ENCODE data around the gene SDF2L1. TPM values are rescaled to one million over a fixed set of nuclear protein-coding genes. Genes with fewer than 3 reads are reported as not detected.

The SDF2L1 gene
- total and polyA plus RNA-seq, 9 of the 15 experiments (the other 6 are each of a cell fraction or from before 2014, with no cell fraction given), result 15.1 to 989 (median 124) TPM

DNA sequence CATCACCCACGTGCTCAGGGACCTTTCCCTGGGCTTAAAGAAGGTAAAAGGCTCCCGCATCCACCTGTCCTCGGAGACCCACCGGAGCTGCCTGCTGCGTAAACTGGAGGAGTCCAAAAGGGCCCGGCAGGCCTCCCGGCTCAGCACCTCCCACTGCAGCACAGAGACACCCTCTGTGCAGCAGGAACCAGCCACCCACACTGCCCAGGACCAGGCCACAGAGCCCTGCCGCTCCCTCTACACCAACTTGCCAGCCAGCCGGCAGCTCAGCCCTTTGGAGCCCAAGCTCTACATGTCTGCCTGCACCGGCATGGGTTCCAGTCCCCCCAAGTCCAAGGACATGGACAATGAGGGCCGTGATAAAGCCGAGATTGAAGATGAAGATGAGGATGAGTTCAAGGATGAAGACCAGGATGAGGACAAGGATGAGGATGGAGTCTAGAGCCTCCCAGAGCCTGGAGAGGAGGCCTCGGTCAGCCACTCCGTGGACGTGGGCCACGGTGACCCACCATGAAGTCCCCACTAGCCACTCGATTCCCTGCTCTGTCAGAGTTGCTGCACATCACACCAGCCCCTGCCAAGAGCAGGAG is 5.4 kb upstream of the SDF2L1 start:
- peaks cover 31 to 75% of the 10 kb centered on the region in 2 experiments for H3K4me1 ChIP-seq (replicated peaks in 1 of 2; ENCODE audit: control insufficient read depth in 2 of 2, insufficient read depth in 2 of 2, low read length in 2 of 2)
- H4K20me1 ChIP-seq (replicated peaks; ENCODE audit: control insufficient read depth, insufficient read depth, low read length), result no peaks in the 10 kb centered on the region
- H3K9me3 ChIP-seq (replicated peaks; ENCODE audit: control insufficient read depth, insufficient read depth, low read depth, low read length), result no peaks in the 10 kb centered on the region
- no peak overlapping the region for H3K4me3 ChIP-seq
- FAIRE-seq (no peak), DNase-seq (ENCODE audit: extremely low read depth in 1 of 4, low spot score in 3 of 4) (no peak), ATAC-seq (no peak)
- H3K27ac ChIP-seq (ENCODE audit: extremely low read depth, low read depth, low read length), result no peak overlapping the region
- no peak overlapping the region for H3K4me2 ChIP-seq (ENCODE audit: insufficient read depth, low read length)
- WGBS (ENCODE audit: insufficient coverage, low coverage, missing lambda C conversion rate), result 63% methylated on average over 17 of the region's 17 CpGs
- peak overlapping the region in 1 of 2 experiments; percentile 79; a peak in 2 of 4 replicates for H3K9ac ChIP-seq (ENCODE audit: insufficient read depth in 1 of 2, low read depth in 2 of 2, low read length in 2 of 2)
- TF ChIP-seq RCOR1 (IDR thresholded peaks at IDR 0.05; ENCODE audit: borderline replicate concordance in 1 of 2, low read depth in 2 of 2, low read length in 2 of 2) (0 out of 4 replicates have a peak, but pooled peaks of 1 of the 2 experiments have one; percentile 33), HCFC1 (IDR thresholded peaks at IDR 0.05; ENCODE audit: low read depth, low read length) (0 out of 2 replicates have a peak, but pooled peaks have one; percentile 21), TBL1XR1 (IDR thresholded peaks at IDR 0.05; ENCODE audit: low read length in 2 of 2) (0 out of 4 replicates have a peak, but pooled peaks of 1 of the 2 experiments have one; percentile 30), XRCC4 (IDR thresholded peaks at IDR 0.05; ENCODE audit: extremely low read depth, insufficient read depth, insufficient read length) (no peak), JUND (IDR thresholded peaks at IDR 0.05; ENCODE audit: borderline replicate concordance, low read depth, low read length) (0 out of 2 replicates have a peak, but pooled peaks have one; percentile 7), JUND (tag; IDR thresholded peaks at IDR 0.05; ENCODE audit: borderline replicate concordance, low read depth, low read length) (no peak), ZNF384 (IDR thresholded peaks at IDR 0.05; ENCODE audit: low read depth, low read length) (0 out of 2 replicates have a peak, but pooled peaks have one; percentile 19), ZC3H11A (IDR thresholded peaks at IDR 0.05; ENCODE audit: low read depth, low read length) (0 out of 2 replicates have a peak, but pooled peaks have one; percentile 62), JUN (IDR thresholded peaks at IDR 0.05; ENCODE audit: borderline replicate concordance, low read depth, low read length) (0 out of 2 replicates have a peak, but pooled peaks have one; percentile 16), JUN (CRISPR knock-in tag; IDR thresholded peaks at IDR 0.05; ENCODE audit: borderline replicate concordance) (no peak), TOE1 (IDR thresholded peaks at IDR 0.05; ENCODE audit: borderline replicate concordance) (no peak), TOE1 (CRISPR knock-in tag; IDR thresholded peaks at IDR 0.05; ENCODE audit: borderline replicate concordance, low read depth) (no peak)
- TF ChIP-seq, protein P1, sequence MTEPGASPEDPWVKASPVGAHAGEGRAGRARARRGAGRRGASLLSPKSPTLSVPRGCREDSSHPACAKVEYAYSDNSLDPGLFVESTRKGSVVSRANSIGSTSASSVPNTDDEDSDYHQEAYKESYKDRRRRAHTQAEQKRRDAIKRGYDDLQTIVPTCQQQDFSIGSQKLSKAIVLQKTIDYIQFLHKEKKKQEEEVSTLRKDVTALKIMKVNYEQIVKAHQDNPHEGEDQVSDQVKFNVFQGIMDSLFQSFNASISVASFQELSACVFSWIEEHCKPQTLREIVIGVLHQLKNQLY (CRISPR knock-in tag; conservative IDR thresholded peaks at IDR 0.05), result peak in 1 of 2 experiments; percentile 89; a peak in 2 of 4 replicates
- TF ChIP-seq, protein P2, sequence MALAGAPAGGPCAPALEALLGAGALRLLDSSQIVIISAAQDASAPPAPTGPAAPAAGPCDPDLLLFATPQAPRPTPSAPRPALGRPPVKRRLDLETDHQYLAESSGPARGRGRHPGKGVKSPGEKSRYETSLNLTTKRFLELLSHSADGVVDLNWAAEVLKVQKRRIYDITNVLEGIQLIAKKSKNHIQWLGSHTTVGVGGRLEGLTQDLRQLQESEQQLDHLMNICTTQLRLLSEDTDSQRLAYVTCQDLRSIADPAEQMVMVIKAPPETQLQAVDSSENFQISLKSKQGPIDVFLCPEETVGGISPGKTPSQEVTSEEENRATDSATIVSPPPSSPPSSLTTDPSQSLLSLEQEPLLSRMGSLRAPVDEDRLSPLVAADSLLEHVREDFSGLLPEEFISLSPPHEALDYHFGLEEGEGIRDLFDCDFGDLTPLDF (CRISPR knock-in tag; IDR thresholded peaks at IDR 0.05), result 0 out of 2 replicates have a peak, but pooled peaks have one; percentile 8
- TF ChIP-seq, protein P3, sequence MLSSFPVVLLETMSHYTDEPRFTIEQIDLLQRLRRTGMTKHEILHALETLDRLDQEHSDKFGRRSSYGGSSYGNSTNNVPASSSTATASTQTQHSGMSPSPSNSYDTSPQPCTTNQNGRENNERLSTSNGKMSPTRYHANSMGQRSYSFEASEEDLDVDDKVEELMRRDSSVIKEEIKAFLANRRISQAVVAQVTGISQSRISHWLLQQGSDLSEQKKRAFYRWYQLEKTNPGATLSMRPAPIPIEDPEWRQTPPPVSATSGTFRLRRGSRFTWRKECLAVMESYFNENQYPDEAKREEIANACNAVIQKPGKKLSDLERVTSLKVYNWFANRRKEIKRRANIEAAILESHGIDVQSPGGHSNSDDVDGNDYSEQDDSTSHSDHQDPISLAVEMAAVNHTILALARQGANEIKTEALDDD (IDR thresholded peaks at IDR 0.05), result no peak
- in situ Hi-C loops (cut with MboI), result loop anchor here (25.0 kb wide), 1 partner anchor 499 kb away; no protein-coding TSS in a partner anchor
- no TSS peak for BruUV-seq (replicated peaks)
- H3K36me3 ChIP-seq (ENCODE audit: control insufficient read depth, insufficient read depth, low read length), result no peaks in the 10 kb centered on the region; the same call in 2 of the 3 replicates
- CTCF ChIA-PET (ENCODE audit: low intra/inter-chr PET ratio), result no interaction called here
- intact Hi-C loops (cut with micrococcal nuclease), result loop anchor here (10.0 kb wide), 1 partner anchor 918 kb away; the partner anchor contains the start of gene PRAME
- H3K27me3 ChIP-seq (ENCODE audit: control insufficient read depth in 2 of 2, insufficient read depth in 2 of 2, low read length in 2 of 2), result no peaks in the 10 kb centered on the region
- no peak overlapping the region for H2AFZ ChIP-seq (ENCODE audit: low read depth, low read length)
- POLR2A ChIA-PET, result interaction anchor here (0.5 to 76.8 kb wide), 8 partner anchors 17 to 578 kb away, joined by 3 to 4622 read pairs (median 4); partner anchors contain the start of genes CCDC116, SDF2L1, TOP3B and YDJC
- peaks cover 15% of the 10 kb centered on the region; the same call in 2 of the 3 replicates for H3K79me2 ChIP-seq (ENCODE audit: control insufficient read depth, insufficient read depth, low read length)
- H3K9me1 ChIP-seq (ENCODE audit: control insufficient read depth, insufficient read depth, low read length), result peaks cover 9% of the 10 kb centered on the region
